Transverse colon (tissue), 4 donors: ENCODE results near the gene PDE8A.

Source experiments
- CTCF ChIP-seq, 5 experiments: fragments of 200-600 bp in 3 of 5; fragments of 450-650 bp in 2 of 5; sonication (generic) in 3 of 5; IDR thresholded peaks; 1 replicate in 2 of 5; 2 replicates in 3 of 5; pipeline ENCODE4 v1.5.1; 2016 to 2017; ENCODE audit warnings: antibody characterized with exemption in 5 of 5, inconsistent platforms in 3 of 5, mild to moderate bottlenecking in 2 of 5, moderate library complexity in 1 of 5
- EP300 ChIP-seq: sonication (generic); formaldehyde crosslinking; IDR thresholded peaks from one replicate; pipeline ENCODE4 v1.6.1; 2017; ENCODE audit warnings: antibody characterized with exemption, low read depth
- POLR2A ChIP-seq: fragments of 450-650 bp; IDR thresholded peaks from one replicate; pipeline ENCODE4 v1.6.1; 2016; ENCODE audit warnings: antibody characterized with exemption, mild to moderate bottlenecking, moderate library complexity
- POLR2AphosphoS5 ChIP-seq, 3 donors: sonication (generic); formaldehyde crosslinking; IDR thresholded peaks; one replicate each; pipeline ENCODE4 v1.6.1; 2016; ENCODE audit warnings: antibody characterized with exemption in 3 of 3

GRCh38 chr15:85024003-85024402 lies 42.3 kb downstream of the PDE8A start:
- TF ChIP-seq CTCF (IDR thresholded peaks at IDR 0.05) (no peak), POLR2AphosphoS5 (IDR thresholded peaks at IDR 0.05) (no peak), POLR2A (no peak), EP300 (no peak)
